ENCODE measurements around the gene ZBTB2. TPM values are rescaled to one million over a fixed set of nuclear protein-coding genes. Genes with fewer than 3 reads are reported as not detected.

Gene ZBTB2
- total RNA-seq, 1 donor from 2014 or later: 11.6 TPM

DNA sequence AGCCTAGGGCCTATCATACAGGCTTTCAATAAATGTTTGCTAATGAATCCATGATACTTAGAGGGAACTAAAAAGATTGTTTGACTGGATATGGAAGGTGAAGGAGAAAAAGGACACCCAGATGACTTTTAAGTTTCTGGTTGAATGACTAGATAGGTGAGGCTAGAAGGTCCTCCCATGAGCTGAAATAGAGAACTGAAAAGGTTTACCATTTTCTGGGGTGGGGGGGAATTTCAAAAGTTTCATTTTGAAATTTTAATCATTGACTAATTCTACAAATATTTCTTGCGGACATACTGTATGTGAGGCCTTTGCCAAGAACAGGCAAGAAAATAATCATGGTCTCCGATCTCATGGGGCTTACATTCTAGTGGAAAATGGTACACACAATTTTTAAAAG, 17.9 kb upstream of the ZBTB2 start:
- Mint-ChIP-seq H3K27ac (peak overlapping the region; percentile 0), H3K27me3 (ENCODE audit: insufficient read depth, low read depth) (no peaks in the 10 kb centered on the region), H3K9me3 (peaks cover 5% of the 10 kb centered on the region), H3K4me3 (no peak overlapping the region), H3K4me1 (no peaks in the 10 kb centered on the region), H3K36me3 (peaks cover 49% of the 10 kb centered on the region)
- Histone ChIP-seq H4K20me1 (ENCODE audit: low read depth) (peaks cover 9% of the 10 kb centered on the region), H3K9ac (no peak overlapping the region), H3K4me3 (no peak overlapping the region), H3F3A (ENCODE audit: low read depth) (peaks cover 31% of the 10 kb centered on the region), H2AFZ (replicated peaks) (no peak overlapping the region), H3K79me2 (ENCODE audit: low read depth) (peaks cover 13% of the 10 kb centered on the region), H3K4me1 (no peaks in the 10 kb centered on the region), H3K36me3 (peaks cover 1% of the 10 kb centered on the region), H3K4me2 (no peak overlapping the region), H3K27ac (no peak overlapping the region), H3K9me3 (ENCODE audit: low read depth) (no peaks in the 10 kb centered on the region), H3K27me3 (no peaks in the 10 kb centered on the region)
- TF ChIP-seq CTCF (IDR thresholded peaks at IDR 0.05): no peak
- TF ChIP-seq EZH2phosphoT487 (IDR thresholded peaks at IDR 0.05): no peak
- TF ChIP-seq EZH2 (IDR thresholded peaks at IDR 0.05): no peak
- no peak for DNase-seq (ENCODE audit: low spot score)

- no peak for DNase-seq (ENCODE audit: low spot score)
- Histone ChIP-seq H3K4me3 (no peak overlapping the region), H3F3A (ENCODE audit: low read depth) (peaks cover 33% of the 10 kb centered on the region), H3K36me3 (peaks cover under 1% of the 10 kb centered on the region), H4K20me1 (ENCODE audit: low read depth) (peaks cover 11% of the 10 kb centered on the region), H3K9me3 (ENCODE audit: low read depth) (no peaks in the 10 kb centered on the region), H2AFZ (replicated peaks) (no peak overlapping the region), H3K4me2 (no peak overlapping the region), H3K4me1 (no peaks in the 10 kb centered on the region), H3K27me3 (no peaks in the 10 kb centered on the region), H3K27ac (no peak overlapping the region), H3K79me2 (ENCODE audit: low read depth) (peaks cover 17% of the 10 kb centered on the region), H3K9ac (no peak overlapping the region)
- no peaks in the 10 kb centered on the region for H3K27me3 Mint-ChIP-seq (ENCODE audit: insufficient read depth, low read depth)
- TF ChIP-seq CTCF (IDR thresholded peaks at IDR 0.05): no peak
- TF ChIP-seq EZH2phosphoT487 (IDR thresholded peaks at IDR 0.05): no peak
- no peak for TF ChIP-seq EZH2 (IDR thresholded peaks at IDR 0.05)
- peaks cover 48% of the 10 kb centered on the region for H3K36me3 Mint-ChIP-seq
- no peak overlapping the region for H3K4me3 Mint-ChIP-seq
- peak overlapping the region; percentile 0 for H3K27ac Mint-ChIP-seq
- H3K4me1 Mint-ChIP-seq: no peaks in the 10 kb centered on the region
- peaks cover 5% of the 10 kb centered on the region for H3K9me3 Mint-ChIP-seq
These were observed 17.5 kb upstream of the ZBTB2 start for GRCh38 chr6:151408858-151409257.

DNA sequence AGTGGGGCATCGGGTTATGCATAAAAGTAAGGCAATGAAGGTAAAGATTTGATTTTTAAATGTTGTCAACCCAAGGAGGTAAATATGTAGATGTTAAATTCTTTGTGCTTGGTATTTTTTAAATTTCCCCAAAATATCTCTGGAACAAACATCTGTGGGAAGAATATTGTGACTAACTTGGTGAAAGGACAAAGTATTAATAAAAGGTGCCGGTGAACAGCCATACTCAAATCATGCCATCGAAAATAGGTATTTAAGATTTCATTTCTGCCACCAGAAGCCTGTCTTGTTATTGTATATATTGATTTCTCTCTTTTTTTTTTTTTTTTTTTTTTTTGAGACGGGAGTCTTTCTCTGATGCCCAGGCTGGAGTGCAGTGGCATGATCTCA, 12.6 kb upstream of the ZBTB2 start:
- H3K27me3 Mint-ChIP-seq (ENCODE audit: insufficient read depth, low read depth): no peaks in the 10 kb centered on the region
- peaks cover 37% of the 10 kb centered on the region for H3K36me3 Mint-ChIP-seq
- DNase-seq (ENCODE audit: low spot score): no peak
- H3F3A ChIP-seq (ENCODE audit: low read depth): peaks cover 53% of the 10 kb centered on the region
- peaks cover 46% of the 10 kb centered on the region for H4K20me1 ChIP-seq (ENCODE audit: low read depth)
- no peak overlapping the region for H3K4me2 ChIP-seq
- H3K27ac Mint-ChIP-seq: no peak overlapping the region
- no peak overlapping the region for H3K4me3 Mint-ChIP-seq
- H3K27me3 ChIP-seq: no peaks in the 10 kb centered on the region
- no peaks in the 10 kb centered on the region for H3K4me1 ChIP-seq
- peaks cover 3% of the 10 kb centered on the region for H3K4me1 Mint-ChIP-seq
- no peak overlapping the region for H2AFZ ChIP-seq (replicated peaks)
- H3K9me3 Mint-ChIP-seq: no peaks in the 10 kb centered on the region
- H3K9me3 ChIP-seq (ENCODE audit: low read depth): no peaks in the 10 kb centered on the region
- no peak overlapping the region for H3K27ac ChIP-seq
- peaks cover 13% of the 10 kb centered on the region for H3K36me3 ChIP-seq
- TF ChIP-seq CTCF (IDR thresholded peaks at IDR 0.05) (no peak), EZH2phosphoT487 (IDR thresholded peaks at IDR 0.05) (no peak), EZH2 (IDR thresholded peaks at IDR 0.05) (no peak)
- no peak overlapping the region for H3K9ac ChIP-seq
- peaks cover 66% of the 10 kb centered on the region for H3K79me2 ChIP-seq (ENCODE audit: low read depth)
- no peak overlapping the region for H3K4me3 ChIP-seq

All from neural progenitor cell (in vitro differentiated cells).